ENCODE measurements around the gene ADRA1B.
A peak's percentile ranks its signal among the peaks of the same experiment; 100 is the strongest.

Gene ADRA1B

GRCh38 chr5:159902444-159903121 is 13.7 kb upstream of the ADRA1B start:
- DNase-seq, result no peak

- no peak for DNase-seq
Measured at GRCh38 chr5:159903131-159903530, 13.2 kb upstream of the ADRA1B start.

- no peak for DNase-seq
Measured at GRCh38 chr5:159904874-159905273, 11.4 kb upstream of the ADRA1B start.

DNA sequence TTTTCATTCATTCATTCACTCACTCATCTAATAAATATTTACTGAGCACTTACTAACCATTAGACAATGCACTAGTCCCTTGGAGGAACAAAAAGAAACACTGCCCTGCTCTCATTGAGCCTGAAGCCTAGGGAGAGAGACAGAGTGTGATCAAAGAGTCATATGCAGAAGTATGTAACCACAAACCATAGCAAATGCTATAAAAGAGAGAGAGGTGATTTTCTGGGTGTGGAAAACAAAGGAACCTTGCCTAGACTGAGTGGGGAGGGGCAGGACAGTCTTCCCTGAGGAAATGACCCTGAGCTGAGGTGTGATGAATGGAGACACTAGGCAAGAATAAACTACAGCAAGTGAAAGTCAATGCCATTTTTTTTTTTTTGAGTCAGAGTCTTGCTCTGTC is 10.8 kb upstream of the ADRA1B start:
- no peak for DNase-seq

GRCh38 chr5:159906463-159906862 is 9.8 kb upstream of the ADRA1B start:
- DNase-seq, result no peak

- DNase-seq, result no peak
Measured at GRCh38 chr5:159906943-159907342, 9.3 kb upstream of the ADRA1B start.

GRCh38 chr5:159907689-159908590 is 8.3 kb upstream of the ADRA1B start:
- no peak for DNase-seq

- DNase-seq, result no peak
Measured at GRCh38 chr5:159908591-159908940, 7.7 kb upstream of the ADRA1B start.

DNA sequence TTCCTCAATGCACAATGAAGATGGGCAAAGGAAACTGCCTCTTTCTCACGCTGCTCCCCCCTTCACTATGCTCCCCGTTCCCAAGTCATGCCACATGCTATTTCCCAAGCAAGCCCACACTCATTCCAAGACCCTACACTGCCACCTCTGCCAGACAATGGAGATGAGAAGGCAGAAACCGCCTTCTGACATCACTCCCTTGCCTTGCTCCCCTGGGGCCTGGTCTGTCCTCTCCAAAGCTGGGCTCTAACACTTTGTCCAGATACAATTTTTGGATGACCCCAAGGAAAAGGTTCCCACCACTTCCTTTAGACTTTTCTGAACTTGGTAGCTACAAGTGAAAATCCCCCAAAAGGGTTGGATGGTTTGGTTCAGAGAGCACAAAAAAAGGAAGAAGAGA is 7.2 kb upstream of the ADRA1B start:
- DNase-seq, result no peak

- DNase-seq, result no peak
Measured at GRCh38 chr5:159910207-159910842, 6.0 kb upstream of the ADRA1B start.

DNA sequence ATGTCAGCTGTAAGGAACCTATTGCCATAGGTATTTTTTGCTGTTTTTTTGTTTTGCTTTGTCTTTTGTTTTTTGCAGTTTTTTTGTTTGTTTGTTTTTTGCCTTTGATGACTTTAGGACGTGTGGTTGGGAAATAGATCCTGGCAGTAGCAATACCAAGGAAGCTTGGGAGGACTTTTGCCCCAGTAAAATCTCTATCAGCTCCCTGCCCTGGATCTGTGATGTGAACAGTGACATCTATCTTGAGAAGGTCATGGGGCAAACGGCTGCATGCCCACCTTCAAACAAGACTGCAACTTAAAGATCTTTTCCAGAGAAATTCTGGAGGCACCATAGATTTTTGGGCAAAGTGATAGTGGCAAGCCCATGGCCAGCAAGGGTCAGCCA is 5.4 kb upstream of the ADRA1B start:
- DNase-seq, result no peak

DNA sequence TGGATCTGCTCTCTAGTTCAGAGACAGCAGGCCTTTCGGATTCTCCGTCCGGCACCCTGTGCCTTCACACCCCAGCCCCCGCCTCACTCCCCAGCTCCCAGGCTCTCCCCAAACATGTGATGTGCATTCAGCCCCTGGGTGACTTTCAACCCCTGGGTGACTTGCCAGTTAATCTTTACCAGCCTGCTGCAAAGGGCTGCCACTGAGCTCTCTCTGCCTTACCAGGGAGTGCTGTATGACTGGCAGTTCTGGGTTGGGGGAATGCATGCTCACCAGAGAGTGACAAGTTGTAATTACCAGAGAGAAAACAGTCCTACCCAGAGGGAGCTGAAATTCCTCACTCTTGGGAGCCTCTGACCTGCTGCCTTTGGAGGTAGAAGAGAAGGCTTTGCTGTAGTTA is 4.9 kb upstream of the ADRA1B start:
- DNase-seq, result no peak

- DNase-seq, result no peak
Measured at GRCh38 chr5:159912033-159912800, 4.1 kb upstream of the ADRA1B start.

DNA sequence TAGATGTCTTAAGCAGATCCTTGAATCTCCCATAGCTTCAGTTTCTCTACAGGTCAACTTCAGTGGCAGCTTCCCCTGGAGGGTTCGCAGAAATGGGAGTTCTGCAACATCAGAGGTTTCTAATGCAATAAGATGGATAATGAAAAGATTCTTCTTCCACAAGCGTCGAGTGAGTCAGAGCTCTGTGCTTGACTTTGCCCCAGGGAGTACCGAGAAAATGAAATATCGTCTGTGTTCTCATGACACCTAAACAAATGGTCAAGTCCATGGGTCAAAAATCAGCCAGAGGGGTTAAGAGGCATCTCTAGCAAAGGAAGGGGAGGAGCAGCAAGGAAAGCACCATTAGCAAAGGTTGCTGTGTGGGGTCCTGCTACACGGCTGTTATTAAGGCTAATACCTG is 3.2 kb upstream of the ADRA1B start:
- no peak for DNase-seq

DNA sequence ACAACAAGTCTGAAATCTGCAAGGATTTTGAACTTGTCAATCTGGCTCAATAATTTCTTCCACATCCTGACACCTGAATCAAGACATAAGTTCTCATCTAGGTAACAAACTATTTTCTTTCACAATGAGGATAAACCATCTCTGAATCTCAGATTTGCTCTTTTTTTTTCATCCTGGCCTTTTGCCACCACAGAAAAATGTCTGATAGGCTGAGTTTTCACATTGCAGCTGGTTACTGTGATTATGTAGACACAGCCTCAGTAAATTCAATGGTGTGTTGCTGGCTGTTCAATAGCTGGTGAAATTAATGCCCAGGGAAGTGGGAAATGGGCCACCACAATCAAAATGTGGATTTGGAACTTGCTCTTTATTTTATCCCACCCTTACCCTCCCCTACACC is 2.8 kb upstream of the ADRA1B start:
- no peak for DNase-seq

DNA sequence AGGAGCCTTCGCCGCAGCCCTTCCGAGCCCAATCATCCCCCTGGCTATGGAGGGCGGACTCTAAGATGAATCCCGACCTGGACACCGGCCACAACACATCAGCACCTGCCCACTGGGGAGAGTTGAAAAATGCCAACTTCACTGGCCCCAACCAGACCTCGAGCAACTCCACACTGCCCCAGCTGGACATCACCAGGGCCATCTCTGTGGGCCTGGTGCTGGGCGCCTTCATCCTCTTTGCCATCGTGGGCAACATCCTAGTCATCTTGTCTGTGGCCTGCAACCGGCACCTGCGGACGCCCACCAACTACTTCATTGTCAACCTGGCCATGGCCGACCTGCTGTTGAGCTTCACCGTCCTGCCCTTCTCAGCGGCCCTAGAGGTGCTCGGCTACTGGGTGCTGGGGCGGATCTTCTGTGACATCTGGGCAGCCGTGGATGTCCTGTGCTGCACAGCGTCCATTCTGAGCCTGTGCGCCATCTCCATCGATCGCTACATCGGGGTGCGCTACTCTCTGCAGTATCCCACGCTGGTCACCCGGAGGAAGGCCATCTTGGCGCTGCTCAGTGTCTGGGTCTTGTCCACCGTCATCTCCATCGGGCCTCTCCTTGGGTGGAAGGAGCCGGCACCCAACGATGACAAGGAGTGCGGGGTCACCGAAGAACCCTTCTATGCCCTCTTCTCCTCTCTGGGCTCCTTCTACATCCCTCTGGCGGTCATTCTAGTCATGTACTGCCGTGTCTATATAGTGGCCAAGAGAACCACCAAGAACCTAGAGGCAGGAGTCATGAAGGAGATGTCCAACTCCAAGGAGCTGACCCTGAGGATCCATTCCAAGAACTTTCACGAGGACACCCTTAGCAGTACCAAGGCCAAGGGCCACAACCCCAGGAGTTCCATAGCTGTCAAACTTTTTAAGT is 819 bp downstream of the ADRA1B start:
- DNase-seq, result no peak

GRCh38 chr5:159917994-159918393 is 1.7 kb downstream of the ADRA1B start:
- no peak for DNase-seq

- DNase-seq, result no peak
Measured at GRCh38 chr5:159921721-159922120, 5.4 kb downstream of the ADRA1B start.

GRCh38 chr5:159923008-159923407 is 6.7 kb downstream of the ADRA1B start:
- DNase-seq, result no peak

DNA sequence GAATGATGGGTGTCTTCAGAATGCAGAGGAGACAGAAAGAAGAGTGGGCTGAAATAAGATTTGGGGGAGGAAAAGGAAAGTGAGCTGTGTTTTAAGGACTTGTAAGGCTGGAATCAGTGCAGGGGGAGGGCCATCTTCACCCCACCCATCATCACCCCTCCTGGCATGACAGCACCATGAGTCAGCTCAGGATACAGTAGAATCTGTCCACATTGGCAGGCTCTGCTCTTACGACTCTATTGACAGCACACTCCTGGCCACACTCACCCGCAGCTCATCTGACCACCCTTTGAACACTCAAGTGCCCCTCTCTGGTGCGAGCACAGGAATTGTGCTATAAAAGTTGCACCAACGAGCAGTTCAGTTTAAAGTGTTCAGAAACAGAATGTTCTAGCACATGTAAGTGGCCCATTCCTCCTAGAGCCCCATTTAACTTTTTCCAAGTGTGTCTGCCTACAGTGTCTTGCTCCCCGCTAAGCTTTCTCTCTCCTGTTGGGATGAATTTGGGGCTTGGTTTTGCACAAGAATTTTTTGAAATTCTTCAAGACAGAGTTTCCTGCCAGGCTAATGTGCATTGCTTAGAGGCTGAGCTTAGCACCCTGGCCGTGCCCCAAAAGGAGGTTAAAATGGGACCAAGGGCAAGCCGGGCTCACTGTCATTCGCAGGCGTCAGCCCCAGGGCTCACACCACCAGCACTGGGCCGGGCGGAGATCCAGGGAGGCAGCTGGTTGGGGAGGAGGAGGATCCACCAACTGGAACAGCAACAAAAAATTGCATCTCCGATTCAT is 12.0 kb downstream of the ADRA1B start:
- DNase-seq, result peak; percentile 77 to 92

- DNase-seq, result no peak
Measured at GRCh38 chr5:159929176-159929575, 12.9 kb downstream of the ADRA1B start.
